PC-3 (cell line): ENCODE measurements around the gene SLC30A7.

Experiments
- CTCF ChIP-seq: fragments of 300-600 bp; sonication (generic); conservative IDR thresholded peaks from 2 replicates; pipeline ENCODE4 v1.5.1; 2017; ENCODE audit warnings: antibody characterized with exemption, low read depth, mild to moderate bottlenecking, low read length
- EZH2 ChIP-seq: fragments of 300-600 bp; sonication (generic); IDR thresholded peaks from one replicate; pipeline ENCODE4 v1.6.1; 2017; ENCODE audit warnings: antibody characterized with exemption, mild to moderate bottlenecking, low read length; ENCODE audit not compliant: unreplicated experiment
- EZH2phosphoT487 ChIP-seq: fragments of 300-600 bp; sonication (generic); IDR thresholded peaks from 2 replicates; pipeline ENCODE4 v1.6.1; 2018; ENCODE audit warnings: mild to moderate bottlenecking, antibody characterized with exemption, low read length, borderline replicate concordance

DNA sequence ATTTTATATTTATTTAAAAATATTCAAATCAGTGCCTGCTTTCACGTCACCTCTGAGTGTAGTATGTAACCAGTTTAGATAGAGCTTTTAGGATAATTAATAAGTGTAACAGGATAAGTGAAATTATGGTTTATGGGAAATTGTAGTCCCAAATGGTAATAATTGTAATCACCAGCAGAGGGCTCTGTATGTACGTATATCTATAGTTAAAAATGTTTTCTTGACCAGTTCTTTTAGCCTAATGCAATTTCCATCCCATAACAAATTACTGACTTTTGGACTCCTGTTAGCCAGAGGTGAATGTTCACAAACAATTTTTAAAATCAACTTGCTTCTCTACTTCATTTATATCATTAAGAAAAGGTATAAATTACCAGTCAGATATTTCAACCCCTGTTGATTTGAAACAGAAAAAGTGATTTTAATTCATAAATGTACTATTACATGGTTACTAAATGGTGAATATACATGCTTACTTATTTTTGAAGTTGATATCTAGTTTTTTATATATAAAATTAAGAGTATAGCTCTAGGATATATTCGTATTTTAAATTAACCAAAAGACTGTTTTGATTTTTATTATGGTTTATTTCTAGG lies 25.3 kb downstream of the SLC30A7 start:
- TF ChIP-seq CTCF (peak; percentile 67), EZH2 (no peak), EZH2phosphoT487 (no peak)
